HEK293T (cell line): ENCODE measurements around the gene PLCB4.

ENCODE experiments used
- CTCF ChIA-PET: fragments of 350-600 bp; formaldehyde crosslinking; extraction: SDS; loops from one replicate; lab custom pipeline; 2021; ENCODE audit warnings: antibody characterized with exemption, inconsistent platforms; lab: Yijun Ruan, JAX
- POLR2A ChIA-PET: fragments of 350-600 bp; formaldehyde crosslinking; extraction: SDS; loops from one replicate; lab custom pipeline; 2020; ENCODE audit warnings: antibody characterized with exemption, inconsistent platforms; lab: Yijun Ruan, JAX
- DNase-seq: peaks from one replicate; pipeline ENCODE4 v3.0.0; 2012; ENCODE audit warnings: mixed read lengths; ENCODE audit errors: extremely low spot score
- ARNT ChIP-seq: fragments of 450-650 bp; IDR thresholded peaks from 2 replicates; pipeline ENCODE4 v1.6.1; 2017; ENCODE audit warnings: mild to moderate bottlenecking
- BHLHE40 ChIP-seq: fragments of 450-650 bp; IDR thresholded peaks from 2 replicates; pipeline ENCODE4 v1.6.1; 2016; ENCODE audit warnings: mild to moderate bottlenecking, moderate library complexity, borderline replicate concordance
- CTBP1 ChIP-seq: fragments of 450-650 bp; IDR thresholded peaks from 2 replicates; pipeline ENCODE4 v1.6.1; 2016; ENCODE audit warnings: borderline replicate concordance
- ELF4 ChIP-seq: fragments of 450-650 bp; IDR thresholded peaks from 2 replicates; pipeline ENCODE4 v1.6.1; 2017; ENCODE audit warnings: antibody characterized with exemption
- FOXA1 ChIP-seq: fragments of 450-650 bp; IDR thresholded peaks from 2 replicates; pipeline ENCODE4 v1.6.1; 2016; ENCODE audit warnings: mild to moderate bottlenecking
- FOXK2 ChIP-seq: fragments of 450-650 bp; IDR thresholded peaks from 2 replicates; pipeline ENCODE4 v1.6.1; 2016; ENCODE audit warnings: mild to moderate bottlenecking
- FOXM1 ChIP-seq: fragments of 450-650 bp; IDR thresholded peaks from 2 replicates; pipeline ENCODE4 v1.6.1; 2017; ENCODE audit warnings: mild to moderate bottlenecking, borderline replicate concordance
- HDGF ChIP-seq: fragments of 450-650 bp; IDR thresholded peaks from 2 replicates; pipeline ENCODE4 v1.6.1; 2017; ENCODE audit warnings: antibody characterized with exemption, borderline replicate concordance
- L3MBTL2 ChIP-seq: fragments of 450-650 bp; conservative IDR thresholded peaks from 2 replicates; pipeline ENCODE4 v1.6.1; 2016; ENCODE audit warnings: mild to moderate bottlenecking
- LEF1 ChIP-seq: fragments of 450-650 bp; IDR thresholded peaks from 2 replicates; pipeline ENCODE4 v1.6.1; 2017; ENCODE audit warnings: mild to moderate bottlenecking, borderline replicate concordance
- NFRKB ChIP-seq: fragments of 450-650 bp; IDR thresholded peaks from 2 replicates; pipeline ENCODE4 v1.6.1; 2016; ENCODE audit warnings: mild to moderate bottlenecking, moderate library complexity
- SP1 ChIP-seq: fragments of 450-650 bp; IDR thresholded peaks from 2 replicates; pipeline ENCODE4 v1.6.1; 2017
- SUZ12 ChIP-seq: fragments of 450-650 bp; IDR thresholded peaks from 2 replicates; pipeline ENCODE4 v1.6.1; 2016; ENCODE audit warnings: mild to moderate bottlenecking
- TARDBP ChIP-seq: fragments of 450-650 bp; IDR thresholded peaks from 2 replicates; pipeline ENCODE4 v1.6.1; 2016
- ZNF384 ChIP-seq: fragments of 450-650 bp; IDR thresholded peaks from 2 replicates; pipeline ENCODE4 v1.6.1; 2016
- TF ChIP-seq, protein P1 (sequence below): fragments of 450-650 bp; IDR thresholded peaks from 2 replicates; pipeline ENCODE4 v1.6.1; 2016

The PLCB4 gene

GRCh38 chr20:9344083-9344920 lies 275.4 kb downstream of the PLCB4 start:
- TF ChIP-seq FOXM1 = no peak
- TF ChIP-seq ELF4 = no peak
- no peak for TF ChIP-seq SUZ12
- TF ChIP-seq HDGF = no peak
- TF ChIP-seq LEF1 = no peak
- TF ChIP-seq, protein P1, sequence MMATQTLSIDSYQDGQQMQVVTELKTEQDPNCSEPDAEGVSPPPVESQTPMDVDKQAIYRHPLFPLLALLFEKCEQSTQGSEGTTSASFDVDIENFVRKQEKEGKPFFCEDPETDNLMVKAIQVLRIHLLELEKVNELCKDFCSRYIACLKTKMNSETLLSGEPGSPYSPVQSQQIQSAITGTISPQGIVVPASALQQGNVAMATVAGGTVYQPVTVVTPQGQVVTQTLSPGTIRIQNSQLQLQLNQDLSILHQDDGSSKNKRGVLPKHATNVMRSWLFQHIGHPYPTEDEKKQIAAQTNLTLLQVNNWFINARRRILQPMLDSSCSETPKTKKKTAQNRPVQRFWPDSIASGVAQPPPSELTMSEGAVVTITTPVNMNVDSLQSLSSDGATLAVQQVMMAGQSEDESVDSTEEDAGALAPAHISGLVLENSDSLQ = no peak
- TF ChIP-seq TARDBP = no peak
- TF ChIP-seq ZNF384 = no peak
- no peak for TF ChIP-seq L3MBTL2
- POLR2A ChIA-PET = no interaction called here
- no peak for DNase-seq
- CTCF ChIA-PET = no interaction called here

DNA sequence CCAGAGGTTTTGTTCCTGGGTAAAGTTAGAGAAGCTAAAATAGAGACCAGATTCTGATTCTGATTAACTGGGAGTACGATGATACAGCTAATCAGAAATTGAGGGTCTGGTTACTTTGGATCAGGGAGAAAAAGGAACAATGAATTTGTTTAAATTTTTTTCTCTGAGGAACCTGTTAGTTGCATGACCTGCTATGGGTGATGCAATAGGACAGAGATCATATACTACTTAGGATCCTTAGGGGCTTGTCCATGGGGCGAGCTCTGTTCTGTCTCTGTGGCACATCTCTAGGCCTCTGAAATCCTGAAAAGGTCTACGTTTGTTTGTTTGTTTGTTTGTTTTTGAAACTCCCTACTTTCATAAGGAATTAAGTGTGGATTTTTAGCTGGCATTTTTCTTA lies 279.4 kb downstream of the PLCB4 start:
- ChIA-PET POLR2A (no interaction called here), CTCF (interaction anchor here (0.6 kb wide), 1 partner anchor 494 kb away, joined by 3 read pairs; no protein-coding TSS in a partner anchor)
- no peak for TF ChIP-seq SUZ12
- no peak for TF ChIP-seq FOXM1
- no peak for TF ChIP-seq SP1
- no peak for TF ChIP-seq FOXA1
- TF ChIP-seq ELF4 = no peak
- no peak for TF ChIP-seq BHLHE40
- no peak for TF ChIP-seq NFRKB
- TF ChIP-seq LEF1 = no peak
- no peak for TF ChIP-seq ZNF384
- no peak for TF ChIP-seq TARDBP
- no peak for DNase-seq

DNA sequence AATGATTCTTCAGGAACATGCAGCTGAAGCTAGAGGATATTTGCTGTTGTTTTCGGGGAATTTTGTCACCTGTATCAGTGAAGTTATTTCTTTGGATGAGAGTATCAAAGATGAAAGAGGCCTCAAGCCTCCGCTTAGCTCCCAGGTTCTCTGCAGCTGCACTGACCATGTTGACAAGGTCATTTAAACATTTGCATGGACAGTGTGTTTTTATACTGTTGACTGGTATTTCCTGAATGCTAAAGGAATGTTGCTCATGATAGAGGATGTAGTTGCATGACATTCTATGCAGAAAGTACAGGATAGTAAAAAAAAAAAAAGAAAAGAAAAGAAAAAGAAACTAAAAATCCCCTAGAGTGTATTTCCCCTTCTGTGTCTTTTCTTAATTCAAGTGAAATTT lies 279.9 kb downstream of the PLCB4 start:
- CTCF ChIA-PET = no interaction called here
- no peak for TF ChIP-seq SUZ12
- no peak for TF ChIP-seq BHLHE40
- no peak for TF ChIP-seq ELF4
- TF ChIP-seq CTBP1 = no peak
- TF ChIP-seq SP1 = no peak
- TF ChIP-seq, protein P1 = no peak
- DNase-seq = no peak
- POLR2A ChIA-PET = no interaction called here

DNA sequence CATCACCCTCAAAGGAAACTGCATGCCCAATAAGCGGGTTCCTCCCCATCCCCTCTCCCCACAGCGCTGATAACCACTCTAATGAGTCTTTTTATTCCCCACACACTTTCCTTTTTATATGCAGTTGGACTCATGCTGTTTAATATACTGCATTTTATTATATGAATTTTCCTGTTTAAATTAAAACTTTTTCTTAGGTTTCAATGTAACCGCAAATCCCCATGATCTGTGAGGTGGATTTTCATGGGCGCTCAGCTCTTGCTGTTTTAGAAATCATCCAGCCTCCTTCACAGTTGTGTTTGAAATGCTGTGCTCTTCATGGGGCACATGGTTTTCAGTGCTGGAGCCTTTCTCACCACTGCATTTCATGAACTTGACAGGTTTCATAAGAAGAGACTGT lies 280.4 kb downstream of the PLCB4 start:
- no peak for DNase-seq
- CTCF ChIA-PET = no interaction called here
- TF ChIP-seq CTBP1 (no peak), SUZ12 (no peak), FOXK2 (no peak), FOXM1 (no peak), LEF1 (no peak), ARNT (no peak), SP1 (no peak)
- POLR2A ChIA-PET = no interaction called here

DNA sequence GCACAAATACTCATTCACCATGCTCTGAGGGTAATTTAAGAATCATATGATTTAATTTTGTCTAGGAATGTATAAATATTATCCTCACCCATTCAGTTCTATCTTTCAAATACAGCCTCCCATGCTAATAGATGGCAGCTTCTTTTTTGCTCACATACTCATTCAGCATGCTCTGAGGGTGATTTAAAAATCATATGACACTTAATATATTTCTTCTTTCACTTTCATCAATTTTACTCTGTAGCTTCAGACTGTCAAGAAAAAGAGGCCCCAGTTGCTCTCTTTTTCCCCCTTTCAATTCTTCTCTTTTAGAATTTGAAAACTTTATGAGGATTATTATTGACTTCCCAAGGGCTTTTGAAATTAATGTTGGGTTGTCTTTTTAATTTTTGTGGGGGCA lies 283.9 kb downstream of the PLCB4 start:
- POLR2A ChIA-PET = no interaction called here
- TF ChIP-seq ELF4 (no peak), LEF1 (no peak), L3MBTL2 (no peak), FOXK2 (no peak), ZNF384 (no peak), ARNT (no peak), BHLHE40 (no peak), NFRKB (no peak)

DNA sequence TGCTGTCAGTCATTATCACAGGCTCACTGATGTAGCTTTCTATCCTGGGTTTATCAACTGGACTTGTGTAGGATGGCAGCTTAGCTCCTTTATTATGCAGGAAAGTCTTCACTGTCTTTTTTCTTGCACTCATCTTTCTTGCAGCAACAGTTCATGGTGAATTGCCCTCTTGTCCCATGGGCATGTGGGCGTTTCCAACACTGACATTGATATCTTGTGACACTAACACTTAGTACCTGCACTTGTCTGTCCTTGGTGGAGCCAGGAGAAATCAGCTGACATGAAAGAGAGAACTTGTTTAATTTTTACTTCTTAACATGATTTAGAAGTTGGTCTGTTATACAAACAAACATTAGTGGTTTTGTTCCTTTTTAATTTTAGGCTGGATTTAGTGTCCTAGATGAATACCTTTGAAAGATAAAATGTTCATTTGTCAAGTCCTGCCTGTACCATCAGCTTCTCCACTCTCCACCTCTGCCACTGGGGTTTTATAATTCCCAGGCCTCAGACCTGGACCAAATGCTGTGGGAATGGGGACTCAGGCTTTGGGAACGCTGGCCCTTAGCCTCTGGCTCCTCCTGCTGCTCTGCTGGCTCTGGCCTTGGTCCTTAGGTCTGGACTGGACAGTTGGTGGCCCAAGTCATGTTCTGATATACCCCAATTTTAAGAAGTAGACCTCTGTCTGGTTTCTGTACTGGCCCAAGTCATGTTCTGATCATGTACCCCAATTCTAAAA lies 284.5 kb downstream of the PLCB4 start:
- TF ChIP-seq, protein P1 = no peak
- TF ChIP-seq BHLHE40 (no peak), LEF1 (no peak), FOXK2 (no peak), L3MBTL2 (no peak), NFRKB (no peak), ZNF384 (no peak), ARNT (no peak), CTBP1 (no peak), TARDBP (no peak), HDGF (no peak), FOXA1 (no peak), SUZ12 (no peak), SP1 (no peak)
- ChIA-PET CTCF (interaction anchor here (0.5 kb wide), 1 partner anchor 181 kb away, joined by 3 read pairs; no protein-coding TSS in a partner anchor), POLR2A (no interaction called here)
- no peak for DNase-seq

More for the DNA sequence above, 283.9 kb downstream of the PLCB4 start:
- CTCF ChIA-PET = interaction anchor here (0.5 kb wide), 1 partner anchor 181 kb away, joined by 3 read pairs; no protein-coding TSS in a partner anchor
- DNase-seq = no peak
